B cell (primary cell): ENCODE measurements around the gene SEMA4C. TPM values are rescaled to one million over a fixed set of nuclear protein-coding genes. Genes with fewer than 3 reads are reported as not detected.

Experiments used
- ATAC-seq: fragments of 200-7000 bp; cut with Tn5 transposase; one replicate; pipeline ENCODE4 v1.10.0; 2021; ENCODE audit warnings: low read depth, mild to moderate bottlenecking, moderate number of reproducible peaks, moderate library complexity
- CTCF ChIA-PET: fragments of 350-600 bp; sonication (Branson Sonifier 250); formaldehyde crosslinking; loops from one replicate; lab custom pipeline; 2021; ENCODE audit warnings: antibody characterized with exemption, inconsistent platforms; lab: Charles Lee
- POLR2A ChIA-PET: fragments of 350-600 bp; sonication (Branson Sonifier 250); formaldehyde crosslinking; loops from one replicate; lab custom pipeline; 2021; ENCODE audit warnings: antibody characterized with exemption; lab: Charles Lee
- DNase-seq: peaks from one replicate; pipeline ENCODE4 v3.0.0; 2013
- H2AFZ ChIP-seq: 2 replicates; pipeline ENCODE4 v1.6.1; 2012; ENCODE audit warnings: mild to moderate bottlenecking, low read depth, low read length; ENCODE audit not compliant: insufficient read depth, poor library complexity, severe bottlenecking
- H3K27ac ChIP-seq, 2 donors: 1 replicate in 1 of 2; 2 replicates in 1 of 2; pipeline ENCODE4 v1.5.1; 2012 to 2013; ENCODE audit warnings: low read length in 2 of 2, mild to moderate bottlenecking in 2 of 2, moderate library complexity in 1 of 2
- H3K27me3 ChIP-seq, 4 experiments: fragments of 200-600 bp in 1 of 4; sonication (generic) in 1 of 4; replicated peaks in 1 of 4; 1 replicate in 2 of 4; 2 replicates in 2 of 4; pipeline versions ENCODE4 v1.6.1 to v1.7.0; 2013 to 2016; ENCODE audit warnings: low read length in 3 of 4, mild to moderate bottlenecking in 2 of 4, mixed read lengths in 1 of 4, moderate library complexity in 1 of 4; ENCODE audit not compliant: insufficient read depth in 4 of 4, control insufficient read depth in 3 of 4; ENCODE audit errors: control extremely low read depth in 1 of 4
- H3K36me3 ChIP-seq, 2 experiments: replicated peaks in 1 of 2; 1 replicate in 1 of 2; 2 replicates in 1 of 2; pipeline versions ENCODE4 v1.6.1 to v1.7.1; 2013; ENCODE audit warnings: low read length in 1 of 2; ENCODE audit not compliant: insufficient read depth in 2 of 2, control insufficient read depth in 1 of 2; ENCODE audit errors: control extremely low read depth in 1 of 2, extremely low read depth in 1 of 2
- H3K4me1 ChIP-seq, 2 donors: fragments of 200-600 bp in 1 of 2; sonication (generic) in 1 of 2; 1 replicate in 1 of 2; 2 replicates in 1 of 2; pipeline versions ENCODE4 v1.5.1 to v1.6.1; 2013 to 2017; ENCODE audit warnings: low read length in 2 of 2; ENCODE audit not compliant: control insufficient read depth in 2 of 2, insufficient read depth in 2 of 2
- H3K4me2 ChIP-seq: replicated peaks from 2 replicates; pipeline ENCODE3; 2012; ENCODE audit warnings: mild to moderate bottlenecking, low read depth, low read length; ENCODE audit not compliant: poor library complexity, severe bottlenecking
- H3K4me3 ChIP-seq, 5 experiments: fragments of 200-600 bp in 1 of 5; sonication (generic) in 1 of 5; 1 replicate in 3 of 5; 2 replicates in 2 of 5; pipeline versions ENCODE4 v1.5.1 to v1.7.0; 2011 to 2016; ENCODE audit warnings: low read length in 4 of 5, mild to moderate bottlenecking in 4 of 5, low read depth in 2 of 5, control low read depth in 1 of 5, moderate library complexity in 1 of 5; ENCODE audit not compliant: insufficient read depth in 1 of 5; ENCODE audit errors: control extremely low read depth in 1 of 5, extremely low read depth in 1 of 5
- H3K79me2 ChIP-seq: fragments of 200-600 bp; sonication (generic); one replicate; pipeline ENCODE4 v1.6.0; 2016; ENCODE audit warnings: low read length; ENCODE audit not compliant: control insufficient read depth, insufficient read depth
- H3K9ac ChIP-seq: fragments of 200-600 bp; sonication (generic); 2 replicates; pipeline ENCODE4 v1.6.1; 2017; ENCODE audit warnings: mild to moderate bottlenecking, low read length, moderate library complexity
- H3K9me3 ChIP-seq, 3 donors: one replicate each; pipeline versions ENCODE4 v1.6.1 to v1.7.1; 2013; ENCODE audit warnings: low read length in 2 of 3; ENCODE audit not compliant: control insufficient read depth in 2 of 3, insufficient read depth in 1 of 3; ENCODE audit errors: control extremely low read depth in 1 of 3
- H4K20me1 ChIP-seq: 2 replicates; pipeline ENCODE4 v1.6.0; 2012; ENCODE audit warnings: mild to moderate bottlenecking, low read length; ENCODE audit not compliant: insufficient read depth, control insufficient read depth, poor library complexity, severe bottlenecking
- H3K27ac Mint-ChIP-seq: one replicate; pipeline ENCODE4 v1.8.0; 2021; ENCODE audit warnings: mixed read lengths
- H3K27me3 Mint-ChIP-seq: one replicate; pipeline ENCODE4 v1.8.0; 2021; ENCODE audit warnings: mixed read lengths
- H3K4me1 Mint-ChIP-seq: one replicate; pipeline ENCODE4 v1.8.0; 2021; ENCODE audit warnings: mixed read lengths
- H3K4me3 Mint-ChIP-seq: one replicate; pipeline ENCODE4 v1.8.0; 2021; ENCODE audit warnings: mixed read lengths
- H3K9me3 Mint-ChIP-seq: one replicate; pipeline ENCODE4 v1.8.0; 2022; ENCODE audit warnings: mixed read lengths; ENCODE audit not compliant: insufficient read depth
- EZH2 ChIP-seq: IDR thresholded peaks from 2 replicates; pipeline ENCODE4 v1.6.1; 2012; ENCODE audit warnings: borderline replicate concordance, low read depth, mild to moderate bottlenecking, moderate library complexity, low read length; ENCODE audit not compliant: insufficient read depth, poor library complexity, severe bottlenecking
- WGBS: methylation state at CpG from one replicate; pipeline ENCODE4 v1.1.5; 2013; ENCODE audit warnings: missing lambda C conversion rate; ENCODE audit not compliant: insufficient coverage; 5-methylcytosine and 5-hydroxymethylcytosine counted together
- intact Hi-C: fragments of 100-400 bp; cut with micrococcal nuclease; formaldehyde crosslinking; loops from one replicate; pipeline ENCODE4 v1.10.0; 2022
- polyA plus RNA-seq: library from polyadenylated mRNA; depleted of rRNA; stranded (reverse); fragments of >200 nt; gene quantifications from 2 replicates; pipeline ENCODE4 v1.2.3, GENCODE V29; 2012
- total RNA-seq, 2 donors: library from RNA; stranded (reverse); fragments of 120-200 nt in 1 of 2; gene quantifications; 1 replicate in 1 of 2; 2 replicates in 1 of 2; pipeline versions ENCODE4 v1.2.3 to v1.2.4, GENCODE V29; 2013 to 2022
- TF ChIP-seq, protein P1 (sequence below): fragments of 200-600 bp; IDR thresholded peaks from one replicate; pipeline ENCODE4 v1.8.0; 2022; ENCODE audit warnings: antibody characterized with exemption, mild to moderate bottlenecking

Gene SEMA4C
- total and polyA plus RNA-seq, 2 donors (not counting 1 experiment from before 2014, with no cell fraction given): 0.28 to 0.94 TPM

DNA sequence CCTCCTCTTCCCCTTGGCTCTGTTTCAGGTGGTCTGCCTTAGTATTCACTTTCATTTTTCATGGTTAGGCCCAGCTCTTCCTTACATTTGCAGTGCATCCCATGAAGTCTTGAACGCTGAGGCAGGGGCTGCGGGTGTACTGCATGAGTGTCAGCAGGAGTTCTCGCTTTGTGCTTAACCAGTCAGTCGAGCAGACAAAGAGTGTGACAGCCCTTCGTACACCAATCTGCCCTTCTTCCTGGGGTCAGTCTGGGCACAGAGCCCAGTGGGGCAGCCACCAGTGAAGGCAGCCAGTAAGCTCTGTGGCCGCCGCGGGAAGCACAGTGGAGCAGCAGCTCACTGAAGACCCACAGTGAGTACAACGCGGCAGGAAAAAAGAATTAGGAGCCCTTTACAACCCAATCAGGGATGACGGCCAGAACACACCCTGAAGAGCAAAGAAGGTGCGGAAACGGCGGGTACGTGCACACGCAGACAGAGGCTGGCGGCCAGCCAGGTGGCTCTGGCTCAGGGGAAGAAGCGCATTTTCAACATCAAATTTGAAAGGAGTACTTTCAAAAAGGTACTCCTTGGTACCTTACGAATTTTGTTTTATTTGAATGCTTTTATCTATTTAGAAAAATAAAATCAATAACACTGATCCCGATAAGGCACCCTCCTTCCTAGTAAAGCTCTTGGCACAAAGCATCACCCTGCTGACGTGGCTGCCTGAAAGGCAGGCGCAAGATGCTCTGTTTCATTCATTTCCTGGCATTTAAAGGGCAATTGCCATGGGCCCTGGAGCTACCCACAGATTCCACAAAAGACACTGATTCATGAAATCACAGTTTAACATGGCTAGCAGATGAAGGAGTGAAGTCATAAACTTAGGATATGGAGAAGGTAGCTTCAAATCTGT is 47.0 kb upstream of the SEMA4C start:
- TF ChIP-seq, protein P1, sequence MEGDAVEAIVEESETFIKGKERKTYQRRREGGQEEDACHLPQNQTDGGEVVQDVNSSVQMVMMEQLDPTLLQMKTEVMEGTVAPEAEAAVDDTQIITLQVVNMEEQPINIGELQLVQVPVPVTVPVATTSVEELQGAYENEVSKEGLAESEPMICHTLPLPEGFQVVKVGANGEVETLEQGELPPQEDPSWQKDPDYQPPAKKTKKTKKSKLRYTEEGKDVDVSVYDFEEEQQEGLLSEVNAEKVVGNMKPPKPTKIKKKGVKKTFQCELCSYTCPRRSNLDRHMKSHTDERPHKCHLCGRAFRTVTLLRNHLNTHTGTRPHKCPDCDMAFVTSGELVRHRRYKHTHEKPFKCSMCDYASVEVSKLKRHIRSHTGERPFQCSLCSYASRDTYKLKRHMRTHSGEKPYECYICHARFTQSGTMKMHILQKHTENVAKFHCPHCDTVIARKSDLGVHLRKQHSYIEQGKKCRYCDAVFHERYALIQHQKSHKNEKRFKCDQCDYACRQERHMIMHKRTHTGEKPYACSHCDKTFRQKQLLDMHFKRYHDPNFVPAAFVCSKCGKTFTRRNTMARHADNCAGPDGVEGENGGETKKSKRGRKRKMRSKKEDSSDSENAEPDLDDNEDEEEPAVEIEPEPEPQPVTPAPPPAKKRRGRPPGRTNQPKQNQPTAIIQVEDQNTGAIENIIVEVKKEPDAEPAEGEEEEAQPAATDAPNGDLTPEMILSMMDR: no peak
- TF ChIP-seq EZH2: no peak
- peaks cover 0 to 12% (median 1%) of the 10 kb centered on the region in 3 donors for H3K9me3 ChIP-seq
- no peaks in the 10 kb centered on the region for H3K79me2 ChIP-seq
- H2AFZ ChIP-seq: no peak overlapping the region
- Mint-ChIP-seq H3K27ac (no peak overlapping the region), H3K4me3 (no peak overlapping the region), H3K4me1 (peaks cover 24% of the 10 kb centered on the region), H3K9me3 (peaks cover 4% of the 10 kb centered on the region), H3K27me3 (peaks cover 20% of the 10 kb centered on the region)
- intact Hi-C loops: no loop called here
- no peak overlapping the region for H3K4me2 ChIP-seq
- no peaks in the 10 kb centered on the region for H4K20me1 ChIP-seq
- 98% methylated on average over 16 of the region's 22 CpGs for WGBS
- H3K4me3 ChIP-seq: no peak overlapping the region
- H3K9ac ChIP-seq: no peak overlapping the region
- POLR2A ChIA-PET: no interaction called here
- ATAC-seq (no peak), DNase-seq (no peak)
- H3K27me3 ChIP-seq: peaks cover 0 to 8% (median 0%) of the 10 kb centered on the region in 4 experiments
- peaks cover 19 to 21% of the 10 kb centered on the region in 2 donors for H3K4me1 ChIP-seq
- H3K27ac ChIP-seq: no peak overlapping the region
- H3K36me3 ChIP-seq: no peaks in the 10 kb centered on the region
- CTCF ChIA-PET: no interaction called here

DNA sequence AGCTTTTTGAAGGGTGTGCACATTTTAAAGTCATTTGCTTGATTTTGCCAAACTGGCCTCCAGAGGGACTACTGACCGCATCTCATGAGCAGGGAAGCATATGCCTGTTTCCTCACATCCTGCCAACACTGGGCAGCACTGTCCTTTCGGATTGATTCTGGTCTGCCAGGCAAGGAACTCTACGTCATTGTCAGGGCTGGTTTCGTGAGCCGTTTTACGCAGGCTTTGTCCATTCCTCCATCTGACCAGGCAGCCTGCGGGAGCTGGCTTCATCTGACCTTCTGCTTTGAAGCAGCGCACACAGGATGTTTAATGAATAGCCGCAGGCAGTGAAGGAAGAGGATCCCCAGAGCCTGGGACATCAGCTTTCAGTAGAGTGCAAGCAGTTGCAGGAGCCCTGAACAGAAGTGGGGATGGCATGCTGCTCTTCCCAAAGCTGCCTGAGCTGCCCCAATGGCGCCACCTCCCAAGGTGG is 46.3 kb upstream of the SEMA4C start:
- Mint-ChIP-seq H3K27me3 (peaks cover 20% of the 10 kb centered on the region), H3K4me3 (no peak overlapping the region), H3K4me1 (peaks cover 24% of the 10 kb centered on the region), H3K27ac (no peak overlapping the region), H3K9me3 (peaks cover 4% of the 10 kb centered on the region)
- WGBS: 97% methylated on average over 10 of the region's 10 CpGs
- H4K20me1 ChIP-seq: no peaks in the 10 kb centered on the region
- H3K4me2 ChIP-seq: no peak overlapping the region
- no peak overlapping the region for H2AFZ ChIP-seq
- ATAC-seq (no peak), DNase-seq (no peak)
- H3K36me3 ChIP-seq: no peaks in the 10 kb centered on the region
- H3K9ac ChIP-seq: no peak overlapping the region
- POLR2A ChIA-PET: no interaction called here
- no peak for TF ChIP-seq EZH2
- TF ChIP-seq, protein P1: no peak
- no peaks in the 10 kb centered on the region for H3K79me2 ChIP-seq
- peaks cover 0 to 12% (median 1%) of the 10 kb centered on the region in 3 donors for H3K9me3 ChIP-seq
- H3K4me1 ChIP-seq: peaks cover 19 to 21% of the 10 kb centered on the region in 2 donors
- peaks cover 0 to 8% (median 0%) of the 10 kb centered on the region in 4 experiments for H3K27me3 ChIP-seq
- intact Hi-C loops: no loop called here
- H3K4me3 ChIP-seq: no peak overlapping the region
- H3K27ac ChIP-seq: no peak overlapping the region
- CTCF ChIA-PET: no interaction called here
